ENCODE measurements around the gene AJM1.

DNA sequence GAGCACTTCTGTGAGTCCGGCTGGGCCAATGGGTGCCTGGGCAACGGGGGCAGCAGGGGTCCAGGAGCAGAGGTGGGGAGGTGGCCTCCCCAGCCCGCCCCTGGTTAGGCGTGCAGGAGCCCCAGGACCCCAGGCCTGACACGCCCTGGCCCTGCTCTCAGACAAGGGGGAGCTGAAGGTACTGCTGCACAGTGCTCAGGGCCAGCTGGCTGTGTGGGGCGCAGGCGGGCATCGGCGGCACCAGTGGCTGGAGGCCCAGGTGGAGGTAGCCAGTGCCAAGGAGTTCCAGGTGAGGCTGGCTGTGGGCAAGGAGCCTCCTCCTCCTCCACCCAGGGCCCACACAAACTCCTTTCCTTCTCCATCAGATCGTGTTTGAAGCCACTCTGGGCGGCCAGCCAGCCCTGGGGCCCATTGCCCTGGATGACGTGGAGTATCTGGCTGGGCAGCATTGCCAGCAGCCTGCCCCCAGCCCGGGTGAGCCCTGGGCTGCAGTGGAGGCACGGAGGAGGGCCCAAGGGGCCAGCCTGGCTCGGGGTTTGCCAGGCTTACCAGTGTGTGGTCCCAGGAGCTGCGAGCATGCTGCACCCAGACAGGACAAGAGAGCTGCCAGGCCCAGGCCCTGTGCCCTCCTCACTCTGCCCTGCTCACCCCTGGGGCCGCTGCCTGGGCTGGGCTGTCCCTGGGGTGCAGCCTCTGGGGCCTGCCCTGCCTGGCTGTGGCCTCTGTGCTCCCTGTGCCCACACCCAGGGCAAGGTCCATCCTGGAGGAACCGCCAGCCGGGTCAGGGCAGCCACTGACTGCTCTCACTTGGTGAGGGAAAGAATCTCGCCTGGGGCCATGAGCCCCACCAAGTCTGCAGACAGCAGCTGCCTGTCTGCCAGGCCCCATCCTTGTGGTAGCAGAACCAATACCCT, 16.8 kb downstream of the AJM1 start:
- TF ChIP-seq JUN (IDR thresholded peaks at IDR 0.05; ENCODE audit: low read depth, low read length) (no peak), POLR2AphosphoS5 (IDR thresholded peaks at IDR 0.05; ENCODE audit: low read depth, low read length) (no peak; the same call in 1 of the 2 replicates), POU5F1 (IDR thresholded peaks at IDR 0.05; ENCODE audit: low read depth, low read length) (no peak), SP1 (IDR thresholded peaks at IDR 0.05; ENCODE audit: low read depth, low read length) (no peak)
- TF ChIP-seq, protein P1, sequence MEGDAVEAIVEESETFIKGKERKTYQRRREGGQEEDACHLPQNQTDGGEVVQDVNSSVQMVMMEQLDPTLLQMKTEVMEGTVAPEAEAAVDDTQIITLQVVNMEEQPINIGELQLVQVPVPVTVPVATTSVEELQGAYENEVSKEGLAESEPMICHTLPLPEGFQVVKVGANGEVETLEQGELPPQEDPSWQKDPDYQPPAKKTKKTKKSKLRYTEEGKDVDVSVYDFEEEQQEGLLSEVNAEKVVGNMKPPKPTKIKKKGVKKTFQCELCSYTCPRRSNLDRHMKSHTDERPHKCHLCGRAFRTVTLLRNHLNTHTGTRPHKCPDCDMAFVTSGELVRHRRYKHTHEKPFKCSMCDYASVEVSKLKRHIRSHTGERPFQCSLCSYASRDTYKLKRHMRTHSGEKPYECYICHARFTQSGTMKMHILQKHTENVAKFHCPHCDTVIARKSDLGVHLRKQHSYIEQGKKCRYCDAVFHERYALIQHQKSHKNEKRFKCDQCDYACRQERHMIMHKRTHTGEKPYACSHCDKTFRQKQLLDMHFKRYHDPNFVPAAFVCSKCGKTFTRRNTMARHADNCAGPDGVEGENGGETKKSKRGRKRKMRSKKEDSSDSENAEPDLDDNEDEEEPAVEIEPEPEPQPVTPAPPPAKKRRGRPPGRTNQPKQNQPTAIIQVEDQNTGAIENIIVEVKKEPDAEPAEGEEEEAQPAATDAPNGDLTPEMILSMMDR (IDR thresholded peaks at IDR 0.05; ENCODE audit: control extremely low read depth in 1 of 3, insufficient read depth in 1 of 3, low read depth in 1 of 3, low read length in 3 of 3), result no peak

All from H1 (cell line).